GM23338 (cell line): Measurements from ENCODE around the gene ZNF653. TPM values are rescaled to one million over a fixed set of nuclear protein-coding genes. Genes with fewer than 3 reads are reported as not detected.

Source experiments
- ATAC-seq: fragments of 200-7000 bp; cut with Tn5 transposase; 3 replicates; pipeline ENCODE4 v1.9.1; 2020
- DNase-seq: peaks from one replicate; pipeline ENCODE4 v3.0.0-alpha.2; 2015; ENCODE audit warnings: low spot score
- H2AFZ ChIP-seq: fragments of 200-600 bp; sonication (generic); 2 replicates; pipeline ENCODE4 v1.8.0; 2016; ENCODE audit warnings: antibody characterized with exemption, mild to moderate bottlenecking, moderate library complexity
- H3F3A ChIP-seq: fragments of 200-600 bp; sonication (generic); replicated peaks from 2 replicates; pipeline ENCODE4 v1.8.0; 2017; ENCODE audit warnings: antibody characterized with exemption, mixed run types, low read depth
- H3K27ac ChIP-seq: fragments of 200-600 bp; sonication (generic); 2 replicates; pipeline ENCODE4 v1.6.1; 2016; ENCODE audit warnings: low read depth
- H3K27me3 ChIP-seq: fragments of 200-600 bp; sonication (generic); 2 replicates; pipeline ENCODE4 v1.8.0; 2016; ENCODE audit warnings: mild to moderate bottlenecking, mixed run types, moderate library complexity; ENCODE audit not compliant: insufficient read depth
- H3K36me3 ChIP-seq: fragments of 200-600 bp; sonication (generic); 2 replicates; pipeline ENCODE4 v1.8.0; 2016; ENCODE audit warnings: mild to moderate bottlenecking; ENCODE audit not compliant: insufficient read depth
- H3K4me1 ChIP-seq: fragments of 200-600 bp; sonication (generic); 2 replicates; pipeline ENCODE4 v1.8.0; 2016; ENCODE audit warnings: mild to moderate bottlenecking, moderate library complexity; ENCODE audit not compliant: insufficient read depth
- H3K4me2 ChIP-seq: fragments of 200-600 bp; sonication (generic); 2 replicates; pipeline ENCODE4 v1.7.1; 2017; ENCODE audit warnings: mixed run types
- H3K4me3 ChIP-seq: fragments of 200-600 bp; sonication (generic); 2 replicates; pipeline ENCODE4 v1.6.1; 2016; ENCODE audit warnings: mixed run types
- H3K79me2 ChIP-seq: fragments of 200-600 bp; sonication (generic); replicated peaks from 2 replicates; pipeline ENCODE4 v1.8.0; 2017; ENCODE audit warnings: mild to moderate bottlenecking; ENCODE audit not compliant: insufficient read depth
- H3K9me2 ChIP-seq: fragments of 200-600 bp; sonication (generic); 2 replicates; pipeline ENCODE4 v1.8.0; 2017; ENCODE audit not compliant: insufficient read depth
- H4K20me1 ChIP-seq: fragments of 200-600 bp; sonication (generic); replicated peaks from 2 replicates; pipeline ENCODE4 v1.8.0; 2017; ENCODE audit warnings: mild to moderate bottlenecking; ENCODE audit not compliant: insufficient read depth
- H3K27ac Mint-ChIP-seq: 2 replicates; pipeline ENCODE4 v1.8.0; 2020; ENCODE audit warnings: inconsistent platforms, mild to moderate bottlenecking, moderate library complexity, mixed read lengths
- H3K27me3 Mint-ChIP-seq: 3 replicates; pipeline ENCODE4 v1.8.0; 2022; ENCODE audit warnings: low read depth, mild to moderate bottlenecking, moderate library complexity, mixed read lengths, inconsistent platforms; ENCODE audit not compliant: insufficient read depth, poor library complexity
- H3K36me3 Mint-ChIP-seq: 3 replicates; pipeline ENCODE4 v1.8.0; 2021; ENCODE audit warnings: low read depth, mild to moderate bottlenecking, inconsistent platforms, moderate library complexity, mixed read lengths
- H3K4me1 Mint-ChIP-seq: 3 replicates; pipeline ENCODE4 v1.8.0; 2020; ENCODE audit warnings: mild to moderate bottlenecking, inconsistent platforms, mixed read lengths
- H3K4me3 Mint-ChIP-seq: 3 replicates; pipeline ENCODE4 v1.8.0; 2021; ENCODE audit warnings: moderate library complexity, mild to moderate bottlenecking, inconsistent platforms, mixed read lengths
- H3K9me3 Mint-ChIP-seq: 3 replicates; pipeline ENCODE4 v1.8.0; 2020; ENCODE audit warnings: moderate library complexity, mild to moderate bottlenecking, inconsistent platforms, mixed read lengths
- CREB1 ChIP-seq: fragments of 250-450 bp; sonication (Bioruptor Pico); IDR thresholded peaks from 2 replicates; pipeline ENCODE4 v1.5.0; 2020; ENCODE audit warnings: low read depth, mild to moderate bottlenecking, moderate library complexity
- CTCF ChIP-seq, 2 experiments: fragments of 200-600 bp in 1 of 2; sonication (generic) in 1 of 2; conservative IDR thresholded peaks; 2 replicates each; pipeline versions ENCODE4 v1.5.1 to v1.6.1; 2016 to 2017; ENCODE audit warnings: antibody characterized with exemption in 2 of 2, low read depth in 2 of 2, mild to moderate bottlenecking in 2 of 2, moderate library complexity in 1 of 2
- ETS1 ChIP-seq: IDR thresholded peaks from 2 replicates; pipeline ENCODE4 v1.6.1; 2016; ENCODE audit warnings: antibody characterized with exemption
- EZH2 ChIP-seq: fragments of 200-600 bp; sonication (generic); IDR thresholded peaks from one replicate; pipeline ENCODE4 v1.8.0; 2017; ENCODE audit warnings: antibody characterized with exemption, mild to moderate bottlenecking, low read depth; ENCODE audit not compliant: unreplicated experiment
- EZH2phosphoT487 ChIP-seq: fragments of 200-600 bp; sonication (generic); IDR thresholded peaks from one replicate; pipeline ENCODE4 v1.8.1; 2018; ENCODE audit warnings: antibody characterized with exemption; ENCODE audit not compliant: unreplicated experiment
- JUNB ChIP-seq: IDR thresholded peaks from one replicate; pipeline ENCODE4 v1.6.1; 2016; ENCODE audit warnings: antibody characterized with exemption; ENCODE audit not compliant: unreplicated experiment
- NANOG ChIP-seq: IDR thresholded peaks from 2 replicates; pipeline ENCODE4 v1.6.1; 2016; ENCODE audit warnings: antibody characterized with exemption, borderline replicate concordance
- POLR2AphosphoS5 ChIP-seq: IDR thresholded peaks from 2 replicates; pipeline ENCODE4 v1.6.1; 2016; ENCODE audit warnings: antibody characterized with exemption, low read depth
- STAT1 ChIP-seq: IDR thresholded peaks from one replicate; pipeline ENCODE4 v1.6.1; 2016; ENCODE audit warnings: antibody characterized with exemption; ENCODE audit not compliant: unreplicated experiment
- ZNF114 ChIP-seq: fragments of 250-450 bp; sonication (Bioruptor Pico); IDR thresholded peaks from 2 replicates; pipeline ENCODE4 v1.5.0; 2020; ENCODE audit warnings: mild to moderate bottlenecking, moderate library complexity
- ZNF331 ChIP-seq: fragments of 250-450 bp; sonication (Bioruptor Pico); IDR thresholded peaks from 2 replicates; pipeline ENCODE4 v1.5.0; 2020; ENCODE audit warnings: low read depth, mild to moderate bottlenecking, moderate library complexity
- ZNF462 ChIP-seq: fragments of 250-450 bp; sonication (Bioruptor Pico); IDR thresholded peaks from 2 replicates; pipeline ENCODE4 v1.5.0; 2020; ENCODE audit warnings: mild to moderate bottlenecking, moderate library complexity
- polyA plus RNA-seq: library from polyadenylated mRNA; unstranded; fragments of >200 nt; fragmentation: Nextera tagmentation; extraction: Ambion mirVana; gene quantifications from 2 replicates; pipeline ENCODE4 v1.2.1, GENCODE V29; 2016
- total RNA-seq: library from RNA; depleted of rRNA; stranded (reverse); fragments of >200 nt; shearing (Covaris generic); gene quantifications from 2 replicates; pipeline ENCODE4 v1.2.3, GENCODE V29; 2014
- TF ChIP-seq, protein P1 (sequence below): IDR thresholded peaks from one replicate; pipeline ENCODE4 v1.6.1; 2018; ENCODE audit warnings: antibody characterized with exemption; ENCODE audit not compliant: unreplicated experiment

ZNF653 gene
- total and polyA plus RNA-seq, 2 experiments from 2014 or later: 2.5 to 5.3 TPM

- Mint-ChIP-seq H3K27me3 (peaks cover 12% of the 10 kb centered on the region), H3K27ac (no peak overlapping the region), H3K4me3 (no peak overlapping the region), H3K36me3 (peaks cover 30% of the 10 kb centered on the region), H3K4me1 (peaks cover 23% of the 10 kb centered on the region), H3K9me3 (no peaks in the 10 kb centered on the region; the same call in 2 of the 3 replicates)
- ATAC-seq (no peak), DNase-seq (no peak)
- H3K9me2 ChIP-seq: no peaks in the 10 kb centered on the region
- H3K27ac ChIP-seq: no peak overlapping the region
- peaks cover 29% of the 10 kb centered on the region for H3K4me1 ChIP-seq
- no peak overlapping the region for H2AFZ ChIP-seq
- 0 out of 2 replicates have a peak, but pooled peaks cover 2% of the 10 kb centered on the region for H3F3A ChIP-seq
- no peaks in the 10 kb centered on the region for H4K20me1 ChIP-seq
- no peaks in the 10 kb centered on the region; the same call in 1 of the 2 replicates for H3K36me3 ChIP-seq
- no peak overlapping the region for H3K4me2 ChIP-seq
- TF ChIP-seq ETS1 (no peak), NANOG (no peak), ZNF331 (CRISPR knock-in tag) (no peak), POLR2AphosphoS5 (no peak), JUNB (no peak), ZNF114 (CRISPR knock-in tag) (no peak), CTCF (conservative IDR thresholded peaks at IDR 0.05; ENCODE audit: low read depth in 2 of 2) (no peak), EZH2 (no peak), STAT1 (no peak), ZNF462 (CRISPR knock-in tag) (no peak), CREB1 (CRISPR knock-in tag) (no peak), EZH2phosphoT487 (no peak)
- TF ChIP-seq, protein P1, sequence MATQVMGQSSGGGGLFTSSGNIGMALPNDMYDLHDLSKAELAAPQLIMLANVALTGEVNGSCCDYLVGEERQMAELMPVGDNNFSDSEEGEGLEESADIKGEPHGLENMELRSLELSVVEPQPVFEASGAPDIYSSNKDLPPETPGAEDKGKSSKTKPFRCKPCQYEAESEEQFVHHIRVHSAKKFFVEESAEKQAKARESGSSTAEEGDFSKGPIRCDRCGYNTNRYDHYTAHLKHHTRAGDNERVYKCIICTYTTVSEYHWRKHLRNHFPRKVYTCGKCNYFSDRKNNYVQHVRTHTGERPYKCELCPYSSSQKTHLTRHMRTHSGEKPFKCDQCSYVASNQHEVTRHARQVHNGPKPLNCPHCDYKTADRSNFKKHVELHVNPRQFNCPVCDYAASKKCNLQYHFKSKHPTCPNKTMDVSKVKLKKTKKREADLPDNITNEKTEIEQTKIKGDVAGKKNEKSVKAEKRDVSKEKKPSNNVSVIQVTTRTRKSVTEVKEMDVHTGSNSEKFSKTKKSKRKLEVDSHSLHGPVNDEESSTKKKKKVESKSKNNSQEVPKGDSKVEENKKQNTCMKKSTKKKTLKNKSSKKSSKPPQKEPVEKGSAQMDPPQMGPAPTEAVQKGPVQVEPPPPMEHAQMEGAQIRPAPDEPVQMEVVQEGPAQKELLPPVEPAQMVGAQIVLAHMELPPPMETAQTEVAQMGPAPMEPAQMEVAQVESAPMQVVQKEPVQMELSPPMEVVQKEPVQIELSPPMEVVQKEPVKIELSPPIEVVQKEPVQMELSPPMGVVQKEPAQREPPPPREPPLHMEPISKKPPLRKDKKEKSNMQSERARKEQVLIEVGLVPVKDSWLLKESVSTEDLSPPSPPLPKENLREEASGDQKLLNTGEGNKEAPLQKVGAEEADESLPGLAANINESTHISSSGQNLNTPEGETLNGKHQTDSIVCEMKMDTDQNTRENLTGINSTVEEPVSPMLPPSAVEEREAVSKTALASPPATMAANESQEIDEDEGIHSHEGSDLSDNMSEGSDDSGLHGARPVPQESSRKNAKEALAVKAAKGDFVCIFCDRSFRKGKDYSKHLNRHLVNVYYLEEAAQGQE: no peak
- H3K4me3 ChIP-seq: no peak overlapping the region
- H3K27me3 ChIP-seq: no peaks in the 10 kb centered on the region
- H3K79me2 ChIP-seq: no peaks in the 10 kb centered on the region
These were observed 56.6 kb downstream of the ZNF653 start for GRCh38 chr19:11448923-11449554.
